HCT116 (cell line): ENCODE measurements around the gene CDC42BPB. TPM values are rescaled to one million over a fixed set of nuclear protein-coding genes. Genes with fewer than 3 reads are reported as not detected.

Experiments used
- ATAC-seq: fragments of 200-7000 bp; cut with Tn5 transposase; 2 replicates; pipeline ENCODE4 v1.9.1; 2020; ENCODE audit warnings: mild to moderate bottlenecking, moderate library complexity
- BruUV-seq: library from RNA; stranded (reverse); fragments of 400-500 nt; replicated peaks from 2 replicates; lab custom pipeline; 2021; lab: Mats Ljungman, UMichigan
- CTCF ChIA-PET: fragments of 300-600 bp; sonication (Branson Sonifier 250); formaldehyde crosslinking; loops from one replicate; lab custom pipeline; 2021; ENCODE audit warnings: antibody characterized with exemption; lab: Charles Lee
- POLR2A ChIA-PET: fragments of 300-600, 350-600 bp; sonication (Branson Sonifier 250); formaldehyde crosslinking; loops from one replicate; lab custom pipeline; 2021; ENCODE audit warnings: antibody characterized with exemption; lab: Charles Lee
- RAD21 ChIA-PET, 2 experiments: fragments of 300-600 bp; sonication (Branson Sonifier 250); formaldehyde crosslinking; loops; one replicate each; lab custom pipeline; 2023; ENCODE audit warnings: low total read pairs in 2 of 2; ENCODE audit not compliant: uncharacterized antibody in 2 of 2, unreplicated experiment in 2 of 2, low non-redundant PET in 1 of 2; lab: Charles Lee
- DNase-seq: peaks from one replicate; pipeline ENCODE4 v3.0.0-alpha.2; 2010; ENCODE audit warnings: low read depth, low spot score
- H2AFZ ChIP-seq: fragments of 200-600 bp; shearing (Covaris generic), sonication (generic); 2 replicates; pipeline ENCODE4 v1.6.1; 2017; ENCODE audit warnings: low read depth, mixed run types, mixed read lengths, antibody characterized with exemption, low read length; ENCODE audit not compliant: poor library complexity, severe bottlenecking
- H3K27ac ChIP-seq: 2 replicates; pipeline ENCODE4 v1.5.1; 2012; ENCODE audit warnings: low read depth, low read length
- H3K27me3 ChIP-seq: fragments of 200-600 bp; sonication (generic); 2 replicates; pipeline ENCODE4 v1.6.1; 2016; ENCODE audit warnings: mixed run types, low read length, mixed read lengths; ENCODE audit not compliant: insufficient read depth
- H3K36me3 ChIP-seq, 2 experiments: fragments of 200-500 bp in 1 of 2; fragments of 200-600 bp in 1 of 2; sonication (Bioruptor generic) in 1 of 2; sonication (generic) in 1 of 2; 2 replicates each; pipeline versions ENCODE4 v1.5.1 to v1.6.1; 2014 to 2016; ENCODE audit warnings: low read length in 2 of 2, inconsistent platforms in 1 of 2, mixed read lengths in 1 of 2, mixed run types in 1 of 2; ENCODE audit not compliant: insufficient read depth in 2 of 2, control insufficient read depth in 1 of 2
- H3K4me1 ChIP-seq, 2 experiments: fragments of 200-600 bp in 1 of 2; sonication (generic) in 1 of 2; 2 replicates each; pipeline versions ENCODE4 v1.5.1 to v1.6.1; 2012 to 2017; ENCODE audit warnings: low read length in 2 of 2, inconsistent platforms in 1 of 2, mild to moderate bottlenecking in 1 of 2, mixed read lengths in 1 of 2, mixed run types in 1 of 2, moderate library complexity in 1 of 2; ENCODE audit not compliant: insufficient read depth in 2 of 2, control insufficient read depth in 1 of 2
- H3K4me2 ChIP-seq: fragments of 200-600 bp; sonication (generic); 2 replicates; pipeline ENCODE4 v1.6.1; 2017; ENCODE audit warnings: mixed run types, low read length, mixed read lengths
- H3K4me3 ChIP-seq, 2 experiments: fragments of 200-600 bp in 1 of 2; sonication (generic) in 1 of 2; replicated peaks in 1 of 2; 2 replicates each; pipeline ENCODE4 v1.5.1; 2011 to 2016; ENCODE audit warnings: low read length in 2 of 2, control low read depth in 1 of 2, low read depth in 1 of 2, mild to moderate bottlenecking in 1 of 2, mixed read lengths in 1 of 2, mixed run types in 1 of 2
- H3K79me2 ChIP-seq: fragments of 200-600 bp; sonication (generic); 2 replicates; pipeline ENCODE4 v1.6.1; 2017; ENCODE audit warnings: mild to moderate bottlenecking, mixed run types, low read length, moderate library complexity, mixed read lengths; ENCODE audit not compliant: insufficient read depth
- H3K9ac ChIP-seq: fragments of 200-600 bp; sonication (generic); 2 replicates; pipeline ENCODE4 v1.6.1; 2016; ENCODE audit warnings: low read length, mixed read lengths
- H3K9me2 ChIP-seq: fragments of 200-600 bp; sonication (generic), shearing (Covaris generic); 2 replicates; pipeline ENCODE4 v1.6.1; 2017; ENCODE audit warnings: mixed run types, mild to moderate bottlenecking, moderate library complexity; ENCODE audit not compliant: insufficient read depth
- H3K9me3 ChIP-seq, 2 experiments: fragments of 200-500 bp in 1 of 2; fragments of 200-600 bp in 1 of 2; sonication (Bioruptor generic) in 1 of 2; sonication (generic) in 1 of 2; 2 replicates each; pipeline ENCODE4 v1.6.1; 2014 to 2017; ENCODE audit warnings: low read length in 2 of 2, mixed read lengths in 2 of 2, inconsistent platforms in 1 of 2, low read depth in 1 of 2, mild to moderate bottlenecking in 1 of 2, mixed run types in 1 of 2, moderate library complexity in 1 of 2; ENCODE audit not compliant: control insufficient read depth in 1 of 2, insufficient read depth in 1 of 2
- H4K20me1 ChIP-seq: fragments of 200-600 bp; sonication (generic), shearing (Covaris generic); 2 replicates; pipeline ENCODE4 v1.6.1; 2017; ENCODE audit warnings: mixed run types, mild to moderate bottlenecking, moderate library complexity; ENCODE audit not compliant: insufficient read depth
- ATF3 ChIP-seq: IDR thresholded peaks from 2 replicates; pipeline ENCODE4 v1.6.1; 2012
- CBX3 ChIP-seq: IDR thresholded peaks from 2 replicates; pipeline ENCODE4 v1.6.1; 2012; ENCODE audit warnings: low read depth
- CEBPB ChIP-seq: IDR thresholded peaks from 2 replicates; pipeline ENCODE4 v1.6.1; 2012; ENCODE audit warnings: low read depth
- EZH2phosphoT487 ChIP-seq: fragments of 200-600 bp; IDR thresholded peaks from 2 replicates; pipeline ENCODE4 v1.6.1; 2018; ENCODE audit warnings: antibody characterized with exemption, borderline replicate concordance
- MAX ChIP-seq: IDR thresholded peaks from 2 replicates; pipeline ENCODE4 v1.6.1; 2012
- POLR2AphosphoS5 ChIP-seq: IDR thresholded peaks from 2 replicates; pipeline ENCODE4 v1.6.1; 2011; ENCODE audit warnings: mild to moderate bottlenecking, low read depth, low read length, moderate library complexity
- RAD21 ChIP-seq: IDR thresholded peaks from 2 replicates; pipeline ENCODE4 v1.6.1; 2012; ENCODE audit warnings: low read depth, mild to moderate bottlenecking
- SIN3A ChIP-seq: IDR thresholded peaks from 2 replicates; pipeline ENCODE4 v1.6.1; 2012; ENCODE audit warnings: low read depth
- TCF7L2 ChIP-seq: IDR thresholded peaks from 2 replicates; pipeline ENCODE4 v1.7.0; 2011; ENCODE audit warnings: borderline replicate concordance, inconsistent platforms; ENCODE audit not compliant: insufficient read depth, insufficient read length; ENCODE audit errors: extremely low read depth
- ZFX ChIP-seq: fragments of 450-650 bp; IDR thresholded peaks from 2 replicates; pipeline ENCODE4 v1.6.1; 2017
- intact Hi-C: fragments of 100-400 bp; cut with micrococcal nuclease; formaldehyde crosslinking; loops from 2 replicates; pipeline ENCODE4 v1.10.0; 2022
- total RNA-seq: library from RNA; stranded (reverse); gene quantifications from one replicate; pipeline ENCODE4 v1.2.1, GENCODE V29; 2021; ENCODE audit not compliant: unreplicated experiment

The CDC42BPB gene
- total RNA-seq, 1 experiment from 2014 or later = 85.6 TPM

- Histone ChIP-seq H3K4me3 (no peak overlapping the region), H3K9me2 (no peaks in the 10 kb centered on the region), H4K20me1 (no peaks in the 10 kb centered on the region), H3K9ac (no peak overlapping the region), H3K4me2 (no peak overlapping the region), H2AFZ (no peak overlapping the region), H3K36me3 (peaks cover 4 to 15% of the 10 kb centered on the region in 2 experiments; a peak in 3 of 4 replicates), H3K4me1 (no peaks in the 10 kb centered on the region), H3K27me3 (no peaks in the 10 kb centered on the region), H3K9me3 (no peaks in the 10 kb centered on the region), H3K27ac (no peak overlapping the region; the same call in 1 of the 2 replicates), H3K79me2 (peaks cover 6% of the 10 kb centered on the region; the same call in 1 of the 2 replicates)
- ChIA-PET RAD21 (no interaction called here), CTCF (no interaction called here), POLR2A (no interaction called here)
- intact Hi-C loops = no loop called here
- ATAC-seq (no peak), DNase-seq (no peak)
- TF ChIP-seq EZH2phosphoT487 = no peak
- no peak for TF ChIP-seq SIN3A
- no peak for TF ChIP-seq TCF7L2
- TF ChIP-seq ZFX = no peak
- no peak for TF ChIP-seq CEBPB
- TF ChIP-seq ATF3 = no peak
- BruUV-seq = no TSS peak
These were observed 56.9 kb downstream of the CDC42BPB start for GRCh38 chr14:103000291-103000921.

- Histone ChIP-seq H3K9me2 (no peaks in the 10 kb centered on the region), H4K20me1 (no peaks in the 10 kb centered on the region), H3K4me1 (peaks cover 0 to 8% of the 10 kb centered on the region in 2 experiments; a peak in 3 of 4 replicates), H3K36me3 (peaks cover 4 to 15% of the 10 kb centered on the region in 2 experiments; a peak in 3 of 4 replicates), H3K4me3 (no peak overlapping the region), H3K4me2 (no peak overlapping the region), H3K9ac (no peak overlapping the region), H3K27ac (no peak overlapping the region), H2AFZ (no peak overlapping the region), H3K27me3 (no peaks in the 10 kb centered on the region), H3K9me3 (no peaks in the 10 kb centered on the region), H3K79me2 (peaks cover 6% of the 10 kb centered on the region; the same call in 1 of the 2 replicates)
- ATAC-seq (no peak), DNase-seq (no peak)
- RAD21 ChIA-PET = no interaction called here
- CTCF ChIA-PET = no interaction called here
- BruUV-seq = no TSS peak
- POLR2A ChIA-PET = no interaction called here
- TF ChIP-seq MAX = no peak
- TF ChIP-seq RAD21 = no peak
- TF ChIP-seq CBX3 = no peak
- no peak for TF ChIP-seq POLR2AphosphoS5
- intact Hi-C loops = no loop called here
These were observed 58.0 kb downstream of the CDC42BPB start for GRCh38 chr14:102999227-102999895.
